Transverse colon (tissue), 4 donors: ENCODE results near the gene HDLBP.

ENCODE experiments used
- EP300 ChIP-seq: sonication (generic); formaldehyde crosslinking; IDR thresholded peaks from one replicate; pipeline ENCODE4 v1.6.1; 2017; ENCODE audit warnings: antibody characterized with exemption, low read depth
- POLR2A ChIP-seq: fragments of 450-650 bp; IDR thresholded peaks from one replicate; pipeline ENCODE4 v1.6.1; 2016; ENCODE audit warnings: antibody characterized with exemption, mild to moderate bottlenecking, moderate library complexity
- POLR2AphosphoS5 ChIP-seq, 3 donors: sonication (generic); formaldehyde crosslinking; IDR thresholded peaks; one replicate each; pipeline ENCODE4 v1.6.1; 2016; ENCODE audit warnings: antibody characterized with exemption in 3 of 3
- TF ChIP-seq, protein P1 (sequence below), 5 experiments: fragments of 200-600 bp in 3 of 5; fragments of 450-650 bp in 2 of 5; sonication (generic) in 3 of 5; IDR thresholded peaks; 1 replicate in 2 of 5; 2 replicates in 3 of 5; pipeline ENCODE4 v1.5.1; 2016 to 2017; ENCODE audit warnings: antibody characterized with exemption in 5 of 5, inconsistent platforms in 3 of 5, mild to moderate bottlenecking in 2 of 5, moderate library complexity in 1 of 5

GRCh38 chr2:241213041-241213440 lies 102.4 kb downstream of the HDLBP start:
- TF ChIP-seq EP300: no peak
- TF ChIP-seq, protein P1, sequence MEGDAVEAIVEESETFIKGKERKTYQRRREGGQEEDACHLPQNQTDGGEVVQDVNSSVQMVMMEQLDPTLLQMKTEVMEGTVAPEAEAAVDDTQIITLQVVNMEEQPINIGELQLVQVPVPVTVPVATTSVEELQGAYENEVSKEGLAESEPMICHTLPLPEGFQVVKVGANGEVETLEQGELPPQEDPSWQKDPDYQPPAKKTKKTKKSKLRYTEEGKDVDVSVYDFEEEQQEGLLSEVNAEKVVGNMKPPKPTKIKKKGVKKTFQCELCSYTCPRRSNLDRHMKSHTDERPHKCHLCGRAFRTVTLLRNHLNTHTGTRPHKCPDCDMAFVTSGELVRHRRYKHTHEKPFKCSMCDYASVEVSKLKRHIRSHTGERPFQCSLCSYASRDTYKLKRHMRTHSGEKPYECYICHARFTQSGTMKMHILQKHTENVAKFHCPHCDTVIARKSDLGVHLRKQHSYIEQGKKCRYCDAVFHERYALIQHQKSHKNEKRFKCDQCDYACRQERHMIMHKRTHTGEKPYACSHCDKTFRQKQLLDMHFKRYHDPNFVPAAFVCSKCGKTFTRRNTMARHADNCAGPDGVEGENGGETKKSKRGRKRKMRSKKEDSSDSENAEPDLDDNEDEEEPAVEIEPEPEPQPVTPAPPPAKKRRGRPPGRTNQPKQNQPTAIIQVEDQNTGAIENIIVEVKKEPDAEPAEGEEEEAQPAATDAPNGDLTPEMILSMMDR (IDR thresholded peaks at IDR 0.05): no peak
- no peak for TF ChIP-seq POLR2A
- no peak for TF ChIP-seq POLR2AphosphoS5 (IDR thresholded peaks at IDR 0.05)
